ENCODE results near the gene PRDX3. TPM values are rescaled to one million over a fixed set of nuclear protein-coding genes. Genes with fewer than 3 reads are reported as not detected.
A peak's percentile ranks its signal among the peaks of the same experiment; 100 is the strongest.

PRDX3 gene
- total RNA-seq = 100 to 1,000 TPM; 121 to 122 TPM

DNA sequence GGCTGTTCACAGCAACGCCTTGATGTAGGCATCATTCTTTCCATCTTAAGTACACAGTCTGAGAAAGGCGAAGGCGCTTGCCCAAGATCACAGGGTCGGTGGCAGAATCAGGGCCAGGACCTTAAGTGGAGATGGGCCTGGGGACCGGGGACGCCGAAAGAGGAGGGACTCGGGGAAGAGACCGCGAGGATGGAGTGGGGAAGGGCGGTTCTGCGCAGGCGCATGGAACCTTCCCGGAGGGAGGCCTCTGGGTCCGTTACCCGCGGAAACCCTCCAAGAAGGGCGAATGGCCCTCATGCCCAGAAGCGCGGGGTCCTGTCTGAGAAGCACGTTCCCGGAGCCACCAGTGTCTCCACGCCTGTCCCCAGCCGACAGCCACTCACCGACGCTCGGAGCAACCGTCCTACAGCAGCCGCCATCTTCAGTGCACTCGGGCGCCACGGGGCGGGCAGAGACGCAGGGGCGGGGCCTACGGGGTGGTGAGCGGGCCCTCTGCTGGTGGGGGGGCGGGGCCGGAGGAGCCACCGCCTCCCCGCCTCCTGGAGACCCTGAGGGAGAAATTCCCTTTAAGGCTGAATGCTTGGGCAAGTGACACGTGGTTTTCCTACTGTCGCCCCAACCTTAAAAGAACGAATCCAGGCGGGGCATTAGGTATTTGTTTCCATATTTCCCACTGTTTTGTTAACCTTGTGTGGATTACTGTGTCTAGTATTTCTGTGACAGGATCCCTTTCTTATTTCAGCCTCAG, at the start of gene PRDX3:
PRDX3 (minus strand) TSS at position 441 of the 748 bp plus-strand sequence; CDS start at position 419, 22 bp downstream.
- Mint-ChIP-seq H3K27me3 (no peaks in the 10 kb centered on the region), H3K4me1 (peaks cover 37% of the 10 kb centered on the region), H3K4me3 (peak within 1 kb of the TSS; percentile 100), H3K9me3 (no peaks in the 10 kb centered on the region), H3K27ac (peak within 1 kb of the TSS; percentile 98), H3K36me3 (ENCODE audit: low read depth) (peaks cover 28% of the 10 kb centered on the region)
- CTCF ChIA-PET = interaction anchor here (0.6 to 1.2 kb wide), 4 partner anchors 10 to 47 kb away, joined by 3 to 5 read pairs (median 3); no protein-coding TSS in a partner anchor
- POLR2A ChIA-PET = interaction anchor here (0.7 kb wide), 1 partner anchor 486 kb away, joined by 5 read pairs; no protein-coding TSS in a partner anchor
- peak; percentile 94 for DNase-seq

DNA sequence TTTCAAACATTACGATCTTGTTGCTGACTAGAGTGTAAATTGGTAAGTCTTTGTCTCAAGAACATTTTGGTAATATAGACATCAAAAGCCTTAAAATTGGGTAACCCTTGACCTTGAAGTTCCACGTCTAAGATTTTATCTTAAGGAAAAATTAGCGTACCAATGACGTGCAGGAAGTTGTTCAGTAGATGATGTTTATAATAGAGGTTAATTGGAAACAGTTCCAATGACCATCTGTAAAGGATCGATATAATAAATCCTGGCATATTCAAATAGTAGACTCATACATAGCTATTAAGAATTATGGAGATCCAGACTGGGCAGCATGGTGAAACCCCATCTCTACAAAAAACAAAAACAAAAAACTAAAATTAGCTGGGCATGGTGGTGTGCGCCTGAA, 49.2 kb upstream of the PRDX3 start:
- H3K27ac Mint-ChIP-seq = no peak overlapping the region
- H3K4me3 Mint-ChIP-seq = no peak overlapping the region
- H3K27me3 Mint-ChIP-seq = no peaks in the 10 kb centered on the region
- no peak for DNase-seq
- ChIA-PET CTCF (interaction anchor here (0.7 to 1.2 kb wide), 2 partner anchors 17 to 217 kb away, joined by 3 read pairs; no protein-coding TSS in a partner anchor), POLR2A (no interaction called here)
- H3K9me3 Mint-ChIP-seq = peaks cover 18% of the 10 kb centered on the region
- peaks cover 13% of the 10 kb centered on the region for H3K4me1 Mint-ChIP-seq
- H3K36me3 Mint-ChIP-seq (ENCODE audit: low read depth) = peaks cover 25% of the 10 kb centered on the region

DNA sequence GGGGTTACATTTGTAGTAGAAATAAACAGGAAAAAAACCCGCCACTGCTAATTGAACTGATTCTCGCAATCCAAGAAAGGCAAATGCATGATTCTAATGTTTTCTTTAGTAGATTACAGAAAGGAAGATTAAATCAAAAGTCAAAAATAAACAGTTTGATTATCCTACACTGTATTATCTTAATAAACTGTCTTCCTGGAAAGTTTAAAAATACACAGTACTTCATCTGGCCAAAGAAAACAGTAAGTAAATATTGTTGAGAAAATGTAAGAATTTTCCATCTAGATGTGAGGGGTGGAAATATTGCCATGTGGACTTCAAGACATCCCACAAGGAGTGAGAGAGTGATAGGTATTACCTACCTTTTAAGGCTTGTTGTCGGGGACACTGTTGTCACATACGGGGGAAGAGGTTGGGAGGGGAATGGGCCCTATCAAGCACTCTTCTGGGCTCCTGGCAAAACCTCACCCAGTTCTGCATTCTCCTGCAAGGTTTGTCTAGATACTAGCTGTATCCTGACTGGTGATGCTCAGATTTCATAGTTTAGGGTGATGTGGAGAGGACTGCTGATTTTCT, 46.6 kb upstream of the PRDX3 start:
- Mint-ChIP-seq H3K9me3 (peaks cover 3% of the 10 kb centered on the region), H3K4me3 (no peak overlapping the region), H3K36me3 (ENCODE audit: low read depth) (peaks cover 8% of the 10 kb centered on the region), H3K27ac (no peak overlapping the region), H3K27me3 (no peaks in the 10 kb centered on the region), H3K4me1 (peaks cover 5% of the 10 kb centered on the region)
- ChIA-PET POLR2A (no interaction called here), CTCF (interaction anchor here (0.6 to 1.1 kb wide), 2 partner anchors 131 to 273 kb away, joined by 3 to 4 read pairs; no protein-coding TSS in a partner anchor)
- no peak for DNase-seq

DNA sequence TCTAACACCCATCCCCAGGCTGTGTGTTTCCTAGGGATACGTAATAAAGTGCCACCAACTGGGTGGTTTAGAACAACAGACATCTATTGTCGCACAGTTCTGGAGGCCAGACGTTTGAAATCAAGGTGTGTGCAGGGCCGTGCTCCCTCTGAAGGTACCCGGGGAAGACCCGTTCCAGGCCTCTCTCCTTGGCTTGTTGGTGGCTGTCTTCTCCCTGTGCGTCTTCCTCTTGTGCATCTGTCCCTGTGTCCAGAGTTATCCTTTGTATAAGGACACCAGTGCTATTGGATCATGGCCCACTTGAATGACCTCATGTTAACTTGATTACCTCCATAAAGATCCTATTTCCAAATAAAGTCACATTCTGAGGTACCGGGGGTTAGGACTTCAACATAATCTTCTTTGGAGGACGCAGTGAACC, 44.4 kb upstream of the PRDX3 start:
- POLR2A ChIA-PET = no interaction called here
- CTCF ChIA-PET = interaction anchor here (0.9 to 1.5 kb wide), 5 partner anchors 9 to 110 kb away, joined by 3 to 8 read pairs (median 4); no protein-coding TSS in a partner anchor
- H3K36me3 Mint-ChIP-seq (ENCODE audit: low read depth) = peaks cover 6% of the 10 kb centered on the region

DNA sequence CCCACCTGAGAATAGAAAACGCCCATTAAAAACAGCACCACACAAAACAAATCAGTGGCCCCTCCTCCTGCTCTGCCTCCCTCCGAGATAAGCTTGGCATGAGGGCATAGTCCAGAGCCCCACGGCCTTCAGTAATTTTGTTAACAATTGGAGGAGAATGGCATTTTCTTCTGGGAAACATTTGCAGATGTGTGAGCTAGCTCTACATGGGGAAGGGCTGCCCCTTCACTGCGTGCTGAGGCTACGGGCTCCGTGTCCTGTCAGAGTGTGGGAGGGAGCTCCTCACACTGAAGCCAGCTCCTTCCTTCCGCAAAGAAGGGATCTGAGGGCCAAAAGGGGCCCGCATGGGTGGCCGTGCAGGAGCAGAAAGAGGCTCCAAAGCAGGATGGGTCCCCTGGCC, 43.9 kb upstream of the PRDX3 start:
- Mint-ChIP-seq H3K27me3 (no peaks in the 10 kb centered on the region), H3K36me3 (ENCODE audit: low read depth) (peaks cover 8% of the 10 kb centered on the region), H3K4me3 (no peak overlapping the region), H3K4me1 (peaks cover 5% of the 10 kb centered on the region), H3K9me3 (no peaks in the 10 kb centered on the region), H3K27ac (no peak overlapping the region)
- ChIA-PET POLR2A (no interaction called here), CTCF (interaction anchor here (0.9 to 1.5 kb wide), 4 partner anchors 10 to 110 kb away, joined by 3 to 8 read pairs (median 4); no protein-coding TSS in a partner anchor)
- DNase-seq = no peak

More for the DNA sequence above, 44.4 kb upstream of the PRDX3 start:
- H3K4me3 Mint-ChIP-seq = no peak overlapping the region
- no peak for DNase-seq
- peaks cover 5% of the 10 kb centered on the region for H3K4me1 Mint-ChIP-seq
- no peak overlapping the region for H3K27ac Mint-ChIP-seq
- no peaks in the 10 kb centered on the region for H3K9me3 Mint-ChIP-seq
- no peaks in the 10 kb centered on the region for H3K27me3 Mint-ChIP-seq

DNA sequence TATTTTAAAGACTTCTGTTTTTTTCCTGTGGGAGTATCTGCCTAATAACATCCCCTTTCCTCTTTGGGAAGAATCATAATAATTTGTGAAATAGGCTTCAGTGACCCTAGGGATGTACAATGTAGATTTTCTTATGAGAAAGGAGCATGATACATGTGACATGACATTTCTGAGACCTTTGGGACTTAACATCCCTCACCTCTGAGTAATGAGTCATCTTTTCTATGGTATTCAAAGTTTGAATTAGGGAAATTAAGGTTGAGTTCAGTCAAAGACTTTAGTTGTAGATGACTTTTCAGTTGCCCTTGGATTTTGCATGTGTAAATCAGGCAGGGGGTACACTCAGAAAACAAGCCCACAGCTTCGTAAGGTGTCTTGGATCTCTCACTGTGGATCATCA, 43.1 kb upstream of the PRDX3 start:
- Mint-ChIP-seq H3K27me3 (no peaks in the 10 kb centered on the region), H3K27ac (no peak overlapping the region), H3K9me3 (no peaks in the 10 kb centered on the region), H3K4me3 (no peak overlapping the region), H3K36me3 (ENCODE audit: low read depth) (peaks cover 5% of the 10 kb centered on the region), H3K4me1 (peaks cover 8% of the 10 kb centered on the region)
- no peak for DNase-seq
- POLR2A ChIA-PET = no interaction called here
- CTCF ChIA-PET = interaction anchor here (1.0 to 1.5 kb wide), 3 partner anchors 11 to 17 kb away, joined by 3 to 8 read pairs (median 4); no protein-coding TSS in a partner anchor

DNA sequence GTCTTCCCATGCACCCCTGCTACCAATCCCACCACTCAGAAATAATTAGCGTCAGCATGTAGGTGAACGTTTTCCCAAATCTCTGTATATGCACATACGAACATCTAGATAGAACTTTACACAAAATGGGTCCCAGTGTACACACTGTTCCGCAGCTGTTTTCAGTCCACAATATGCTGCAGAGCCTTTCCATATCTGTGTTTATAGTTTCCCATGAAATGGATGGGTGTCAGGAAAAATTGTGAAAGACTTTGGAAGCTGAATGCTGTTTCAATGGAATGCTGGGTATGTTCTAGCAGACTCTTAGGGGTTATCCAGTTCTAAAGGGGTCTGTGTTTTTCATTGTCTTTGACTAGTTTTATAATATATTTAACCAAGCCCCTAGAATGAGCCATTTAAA, 42.6 kb upstream of the PRDX3 start:
- Mint-ChIP-seq H3K4me3 (no peak overlapping the region), H3K4me1 (peaks cover 8% of the 10 kb centered on the region), H3K9me3 (no peaks in the 10 kb centered on the region), H3K36me3 (ENCODE audit: low read depth) (peaks cover 5% of the 10 kb centered on the region), H3K27ac (no peak overlapping the region), H3K27me3 (no peaks in the 10 kb centered on the region)
- ChIA-PET CTCF (interaction anchor here (0.7 kb wide), 1 partner anchor 105 kb away, joined by 3 read pairs; no protein-coding TSS in a partner anchor), POLR2A (no interaction called here)
- no peak for DNase-seq

DNA sequence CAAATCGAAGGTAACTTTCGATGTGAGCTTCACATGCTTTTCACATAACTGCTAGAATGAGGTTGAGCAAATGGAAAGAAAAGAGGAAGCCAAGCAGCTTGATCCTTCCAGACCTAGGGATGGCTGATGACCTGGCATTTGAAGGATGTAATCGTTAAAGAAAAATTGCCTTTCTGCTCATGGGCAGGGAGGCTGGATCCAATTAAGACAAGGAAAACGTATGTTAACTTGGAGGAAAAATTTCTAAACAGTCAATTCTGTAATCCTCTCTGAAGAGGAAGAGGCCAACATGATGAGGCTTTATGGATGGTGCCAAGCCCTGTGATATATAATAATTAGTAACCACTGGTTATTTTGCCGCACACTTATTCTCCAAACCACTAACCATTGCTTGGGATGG, 41.3 kb upstream of the PRDX3 start:
- Mint-ChIP-seq H3K4me1 (peaks cover 16% of the 10 kb centered on the region), H3K4me3 (no peak overlapping the region), H3K27ac (no peak overlapping the region), H3K36me3 (ENCODE audit: low read depth) (peaks cover 5% of the 10 kb centered on the region), H3K27me3 (no peaks in the 10 kb centered on the region), H3K9me3 (no peaks in the 10 kb centered on the region)
- DNase-seq = no peak
- ChIA-PET CTCF (no interaction called here), POLR2A (no interaction called here)

DNA sequence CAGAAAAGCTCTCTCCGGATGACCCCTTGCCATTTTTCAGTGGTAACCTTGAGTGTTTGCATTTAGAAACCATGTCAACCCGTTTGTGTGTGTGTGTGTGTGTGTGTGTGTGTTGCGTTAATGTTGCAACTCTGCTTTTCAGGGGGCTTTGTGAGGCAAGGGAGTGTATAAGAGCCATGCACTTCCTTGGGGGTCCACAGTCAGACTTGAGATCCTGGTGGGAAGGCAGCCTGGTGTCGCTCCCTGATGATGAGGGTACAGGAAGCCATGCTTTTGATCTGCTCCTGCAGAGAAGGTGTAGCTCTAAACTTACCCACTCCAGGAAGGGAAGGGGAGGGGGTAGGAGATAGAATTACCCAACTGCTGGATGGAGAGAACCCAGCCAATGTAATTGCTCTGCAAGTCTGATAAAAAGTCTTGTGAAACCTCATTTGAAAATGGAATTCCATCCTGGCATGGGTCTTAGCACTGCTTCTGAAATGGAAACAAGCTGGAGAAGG, 39.4 kb upstream of the PRDX3 start:
- DNase-seq = no peak
- ChIA-PET CTCF (interaction anchor here (0.5 to 2.2 kb wide), 7 partner anchors 8 to 200 kb away, joined by 3 to 7 read pairs (median 4); partner anchors contain the start of gene GRK5), POLR2A (no interaction called here)
- Mint-ChIP-seq H3K27me3 (no peaks in the 10 kb centered on the region), H3K27ac (no peak overlapping the region), H3K9me3 (no peaks in the 10 kb centered on the region), H3K36me3 (ENCODE audit: low read depth) (peaks cover 10% of the 10 kb centered on the region), H3K4me3 (no peak overlapping the region), H3K4me1 (peaks cover 32% of the 10 kb centered on the region)

DNA sequence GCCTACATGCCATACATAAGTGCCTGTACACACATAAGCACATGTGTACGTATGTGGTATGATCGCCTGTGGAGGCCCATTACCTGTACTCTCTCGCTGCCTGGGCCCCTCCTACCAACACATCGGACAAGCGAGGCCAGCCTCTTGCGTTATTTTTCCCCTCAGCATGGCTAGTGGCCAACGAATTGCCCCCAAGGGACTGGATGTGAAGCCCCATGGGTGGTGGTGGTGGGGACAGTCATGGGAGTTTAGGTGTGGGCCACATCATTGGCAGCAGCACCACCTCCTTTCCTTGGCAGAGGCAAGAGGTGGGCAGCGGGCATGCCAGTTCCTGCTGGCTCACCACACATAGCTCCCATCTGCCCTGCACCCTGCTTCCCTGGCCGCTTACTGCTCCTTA, 38.8 kb upstream of the PRDX3 start:
- ChIA-PET POLR2A (no interaction called here), CTCF (interaction anchor here (2.2 kb wide), 2 partner anchors 8 to 11 kb away, joined by 7 read pairs; partner anchors contain the start of gene GRK5)
- peaks cover 38% of the 10 kb centered on the region for H3K4me1 Mint-ChIP-seq
- H3K36me3 Mint-ChIP-seq (ENCODE audit: low read depth) = peaks cover 17% of the 10 kb centered on the region
- H3K27me3 Mint-ChIP-seq = no peaks in the 10 kb centered on the region
- H3K9me3 Mint-ChIP-seq = no peaks in the 10 kb centered on the region
- no peak for DNase-seq
- no peak overlapping the region for H3K27ac Mint-ChIP-seq
- no peak overlapping the region for H3K4me3 Mint-ChIP-seq

DNA sequence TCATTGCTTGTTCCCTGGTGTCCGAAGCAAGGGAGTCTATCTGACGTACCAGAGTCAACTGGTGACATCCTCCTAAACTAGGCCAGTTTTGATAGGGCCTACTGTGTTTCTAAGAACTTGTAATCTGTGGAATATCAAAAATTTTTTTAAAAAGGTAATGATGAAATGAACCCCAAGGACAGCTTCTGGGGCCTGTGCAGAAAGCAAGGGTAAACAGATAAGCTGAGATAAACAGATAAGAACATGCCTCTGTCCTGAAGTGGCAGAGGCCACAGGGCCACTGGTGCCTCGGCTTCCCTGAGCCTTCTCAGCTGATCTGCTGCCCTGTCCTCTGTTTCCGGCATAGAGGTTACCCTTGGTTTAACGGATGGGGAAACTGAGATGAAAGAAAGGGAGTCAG, 37.5 kb upstream of the PRDX3 start:
- ChIA-PET CTCF (interaction anchor here (1.4 kb wide), 1 partner anchor 56 kb away, joined by 3 read pairs; no protein-coding TSS in a partner anchor), POLR2A (no interaction called here)
- Mint-ChIP-seq H3K4me3 (no peak overlapping the region), H3K9me3 (no peaks in the 10 kb centered on the region), H3K4me1 (peaks cover 47% of the 10 kb centered on the region), H3K36me3 (ENCODE audit: low read depth) (peaks cover 22% of the 10 kb centered on the region), H3K27ac (no peak overlapping the region), H3K27me3 (no peaks in the 10 kb centered on the region)
- no peak for DNase-seq

DNA sequence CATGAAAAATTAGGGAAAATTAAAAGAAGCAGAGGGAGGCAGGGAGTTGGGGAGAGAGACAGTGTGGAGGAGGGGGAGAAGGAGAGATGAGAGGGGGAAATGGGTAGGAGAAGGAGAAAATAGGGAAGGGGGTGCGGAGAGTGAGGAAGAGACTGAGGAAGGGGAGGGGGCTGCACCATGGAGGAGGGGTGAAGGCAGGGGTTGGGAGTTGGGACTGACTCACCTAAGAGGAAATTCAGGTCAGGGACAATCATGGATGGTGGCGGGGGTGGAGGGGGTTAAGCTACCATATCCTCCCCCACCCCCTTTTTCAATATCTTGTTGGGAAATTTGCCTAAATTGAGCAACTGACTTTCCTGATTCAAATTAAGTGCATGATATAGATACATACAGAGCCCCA, 36.8 kb upstream of the PRDX3 start:
- POLR2A ChIA-PET = no interaction called here
- Mint-ChIP-seq H3K4me1 (peaks cover 52% of the 10 kb centered on the region), H3K27me3 (no peaks in the 10 kb centered on the region), H3K4me3 (no peak overlapping the region), H3K9me3 (no peaks in the 10 kb centered on the region), H3K27ac (no peak overlapping the region), H3K36me3 (ENCODE audit: low read depth) (peaks cover 22% of the 10 kb centered on the region)
- no peak for DNase-seq
- CTCF ChIA-PET = interaction anchor here (0.6 kb wide), 2 partner anchors 9 to 19 kb away, joined by 3 read pairs; no protein-coding TSS in a partner anchor
